HepG2 (cell line): ENCODE measurements around the gene JSRP1. TPM values are rescaled to one million over a fixed set of nuclear protein-coding genes. Genes with fewer than 3 reads are reported as not detected.

Experiments
- ATAC-seq: fragments of 200-7000 bp; cut with Tn5 transposase; 3 replicates; pipeline ENCODE4 v1.9.1; 2020; ENCODE audit warnings: mild to moderate bottlenecking, moderate library complexity
- BruUV-seq: library from RNA; stranded (reverse); fragments of 400-500 nt; replicated peaks from 2 replicates; lab custom pipeline; 2021; lab: Mats Ljungman, UMichigan
- CTCF ChIA-PET: fragments of 300-600 bp; formaldehyde crosslinking; extraction: SDS; loops from one replicate; lab custom pipeline; 2021; ENCODE audit warnings: low total read pairs, inconsistent platforms, low intra/inter-chr PET ratio; lab: Yijun Ruan, JAX
- POLR2A ChIA-PET: fragments of 350-600 bp; sonication (Branson Sonifier 250); formaldehyde crosslinking; loops from one replicate; lab custom pipeline; 2020; ENCODE audit warnings: antibody characterized with exemption, inconsistent platforms; lab: Yijun Ruan, JAX
- DNase-seq: peaks from one replicate; pipeline ENCODE4 v3.0.0-alpha.2; 2015; ENCODE audit warnings: low spot score
- FAIRE-seq: peaks from 3 replicates; lab custom pipeline; 2011; peaks lifted over from hg19 to GRCh38; lab: Jason Lieb, UNC
- H2AFZ ChIP-seq: one replicate; pipeline ENCODE4 v1.6.1; 2011; ENCODE audit warnings: low read length, inconsistent platforms
- H3K27ac ChIP-seq: fragments of 300-600 bp; 3 replicates; pipeline ENCODE4 v1.8.0; 2011; ENCODE audit warnings: mixed run types, mild to moderate bottlenecking, mixed read lengths, low read length, inconsistent platforms; ENCODE audit not compliant: insufficient read depth; ENCODE audit errors: extremely low read length
- H3K27me3 ChIP-seq, 2 experiments: fragments of 200-600 bp in 1 of 2; 2 replicates in 1 of 2; 3 replicates in 1 of 2; pipeline versions ENCODE4 v1.6.0 to v1.8.0; 2011; ENCODE audit warnings: low read length in 2 of 2, mild to moderate bottlenecking in 2 of 2, moderate library complexity in 2 of 2, inconsistent platforms in 1 of 2; ENCODE audit not compliant: insufficient read depth in 2 of 2, control insufficient read depth in 1 of 2
- H3K36me3 ChIP-seq, 2 experiments: fragments of 200-600 bp in 1 of 2; replicated peaks in 1 of 2; 2 replicates in 1 of 2; 3 replicates in 1 of 2; pipeline versions ENCODE4 v1.5.1 to v1.8.0; 2011; ENCODE audit warnings: low read length in 2 of 2, inconsistent platforms in 1 of 2; ENCODE audit not compliant: insufficient read depth in 2 of 2, control insufficient read depth in 1 of 2
- H3K4me1 ChIP-seq: 2 replicates; pipeline ENCODE4 v1.5.1; 2012; ENCODE audit warnings: low read length, inconsistent platforms; ENCODE audit not compliant: insufficient read depth
- H3K4me2 ChIP-seq: 2 replicates; pipeline ENCODE4 v1.6.0; 2011; ENCODE audit warnings: low read depth, low read length, inconsistent platforms
- H3K4me3 ChIP-seq, 3 experiments: fragments of 200-600 bp in 1 of 3; sonication (generic), shearing (Covaris generic) in 1 of 3; replicated peaks in 1 of 3; 2 replicates each; pipeline ENCODE4 v1.5.1; 2011 to 2016; ENCODE audit warnings: low read length in 3 of 3, inconsistent platforms in 2 of 3, low read depth in 2 of 3, mild to moderate bottlenecking in 2 of 3, control low read depth in 1 of 3, mixed read lengths in 1 of 3; ENCODE audit not compliant: insufficient read depth in 1 of 3
- H3K79me2 ChIP-seq: one replicate; pipeline ENCODE4 v1.6.1; 2011; ENCODE audit warnings: low read length, inconsistent platforms; ENCODE audit not compliant: insufficient read depth
- H3K9ac ChIP-seq: 2 replicates; pipeline ENCODE4 v1.6.0; 2011; ENCODE audit warnings: mild to moderate bottlenecking, low read depth, low read length, inconsistent platforms; ENCODE audit not compliant: insufficient read depth
- H3K9me3 ChIP-seq: 2 replicates; pipeline ENCODE4 v1.5.1; 2012; ENCODE audit warnings: mild to moderate bottlenecking, low read length
- H4K20me1 ChIP-seq: 2 replicates; pipeline ENCODE4 v1.6.0; 2011; ENCODE audit warnings: inconsistent platforms, mild to moderate bottlenecking, low read length, moderate library complexity; ENCODE audit not compliant: insufficient read depth
- BCL6 ChIP-seq: IDR thresholded peaks from 2 replicates; pipeline ENCODE4 v1.6.1; 2016; ENCODE audit warnings: missing genetic modification reagents, missing compliant biosample characterization
- CREBL2 ChIP-seq: sonication (generic); formaldehyde crosslinking; IDR thresholded peaks from 2 replicates; pipeline ENCODE4 v1.8.1; 2023; ENCODE audit warnings: missing genetic modification reagents, mild to moderate bottlenecking, borderline replicate concordance
- GPBP1L1 ChIP-seq: sonication (generic); formaldehyde crosslinking; IDR thresholded peaks from 2 replicates; pipeline ENCODE4 v1.5.0; 2020; ENCODE audit warnings: mild to moderate bottlenecking, missing genetic modification reagents
- HNF4G ChIP-seq, 2 experiments: sonication (generic) in 1 of 2; formaldehyde crosslinking in 1 of 2; IDR thresholded peaks; 2 replicates each; pipeline versions ENCODE4 v1.4.0 to v1.6.1; 2011 to 2020; ENCODE audit warnings: borderline replicate concordance in 2 of 2, low read depth in 2 of 2, mild to moderate bottlenecking in 2 of 2, low read length in 1 of 2, missing genetic modification reagents in 1 of 2, moderate library complexity in 1 of 2
- HOXA5 ChIP-seq: sonication (generic); formaldehyde crosslinking; IDR thresholded peaks from 2 replicates; pipeline ENCODE4 v1.4.0; 2020; ENCODE audit warnings: missing genetic modification reagents
- MATR3 ChIP-seq: sonication (generic); formaldehyde crosslinking; IDR thresholded peaks from 2 replicates; pipeline ENCODE4 v1.4.0; 2020; ENCODE audit warnings: missing genetic modification reagents
- MIER2 ChIP-seq: IDR thresholded peaks from 2 replicates; pipeline ENCODE4 v1.6.1; 2016; ENCODE audit warnings: missing biosample characterization, missing genetic modification reagents
- NFIB ChIP-seq: sonication (generic); formaldehyde crosslinking; IDR thresholded peaks from 2 replicates; pipeline ENCODE4 v1.9.0; 2021; ENCODE audit warnings: missing genetic modification reagents, mild to moderate bottlenecking, borderline replicate concordance
- NR0B2 ChIP-seq: sonication (generic); formaldehyde crosslinking; IDR thresholded peaks from 2 replicates; pipeline ENCODE4 v1.4.0; 2020; ENCODE audit warnings: mild to moderate bottlenecking, missing genetic modification reagents
- RBAK ChIP-seq: sonication (generic); formaldehyde crosslinking; IDR thresholded peaks from 2 replicates; pipeline ENCODE4 v1.5.1; 2020; ENCODE audit warnings: mild to moderate bottlenecking, missing genetic modification reagents
- SMARCC2 ChIP-seq: fragments of 450-650 bp; IDR thresholded peaks from 2 replicates; pipeline ENCODE4 v1.6.1; 2017; ENCODE audit warnings: antibody characterized with exemption, mild to moderate bottlenecking
- ZFP36L2 ChIP-seq: sonication (generic); formaldehyde crosslinking; IDR thresholded peaks from 2 replicates; pipeline ENCODE4 v1.4.0; 2020; ENCODE audit warnings: missing genetic modification reagents
- ZKSCAN1 ChIP-seq: fragments of 150-350 bp; IDR thresholded peaks from 2 replicates; pipeline ENCODE4 v1.6.1; 2014; ENCODE audit warnings: low read length
- ZNF329 ChIP-seq: sonication (generic); formaldehyde crosslinking; IDR thresholded peaks from 2 replicates; pipeline ENCODE4 v1.9.0; 2021; ENCODE audit warnings: low read depth, mild to moderate bottlenecking, missing genetic modification reagents
- ZNF414 ChIP-seq: sonication (generic); formaldehyde crosslinking; IDR thresholded peaks from 2 replicates; pipeline ENCODE4 v1.5.0; 2020; ENCODE audit warnings: missing genetic modification reagents
- ZNF564 ChIP-seq: sonication (generic); formaldehyde crosslinking; IDR thresholded peaks from 2 replicates; pipeline ENCODE4 v1.8.1; 2023; ENCODE audit warnings: mild to moderate bottlenecking, missing genetic modification reagents
- ZNF574 ChIP-seq: sonication (generic); formaldehyde crosslinking; IDR thresholded peaks from 2 replicates; pipeline ENCODE4 v1.4.0; 2020; ENCODE audit warnings: missing genetic modification reagents
- ZNF614 ChIP-seq: IDR thresholded peaks from 2 replicates; pipeline ENCODE4 v1.6.1; 2018; ENCODE audit warnings: missing biosample characterization, missing genetic modification reagents, inconsistent platforms, borderline replicate concordance
- ZNF746 ChIP-seq: sonication (generic); formaldehyde crosslinking; IDR thresholded peaks from 2 replicates; pipeline ENCODE4 v1.8.0; 2022; ENCODE audit warnings: mild to moderate bottlenecking, missing genetic modification reagents
- whole genome bisulfite sequencing: methylation state at CpG from one replicate; pipeline ENCODE4 v1.1.6; 2017; ENCODE audit warnings: low lambda C conversion rate; 5-methylcytosine and 5-hydroxymethylcytosine counted together
- in situ Hi-C: cut with HindIII; loops from 2 replicates; pipeline ENCODE4 v1.10.0; 2017; ENCODE audit warnings: low pct_unique_long_range_greater_than_20kb; ENCODE audit not compliant: extremely low pct_ligation_motif_present
- intact Hi-C: fragments of 100-400 bp; cut with micrococcal nuclease; formaldehyde crosslinking; loops from one replicate; pipeline ENCODE4 v1.10.0; 2022; ENCODE audit not compliant: unreplicated experiment
- polyA plus RNA-seq, 8 experiments: library from polyadenylated mRNA; depleted of rRNA in 3 of 8; stranded (reverse) in 7 of 8; unstranded in 1 of 8; fragments of >200 nt; fragmentation: Illumina TruSeq in 4 of 8; extraction: Trizol in 4 of 8; gene quantifications; 2 replicates each; pipeline versions ENCODE4 v1.2.1 to v1.2.3, GENCODE V29; 2011 to 2016; ENCODE audit warnings: low read depth in 4 of 8, missing spikeins in 1 of 8, mixed read lengths in 1 of 8; ENCODE audit not compliant: insufficient read depth in 1 of 8
- total RNA-seq, 5 experiments: library from RNA; depleted of rRNA; stranded (reverse); fragments of >200 nt; fragmentation: Illumina TruSeq; extraction: Trizol; gene quantifications; 2 replicates each; pipeline ENCODE4 v1.2.3, GENCODE V29; 2016; ENCODE audit warnings: low read depth in 1 of 5

The JSRP1 gene
- total and polyA plus RNA-seq, 2 of the 13 experiments (the other 11 are each of a cell fraction or from before 2014, with no cell fraction given), result 0.16 to 0.38 TPM

- no peak for TF ChIP-seq ZNF414 (CRISPR knock-in tag)
- no peak for TF ChIP-seq ZNF746 (CRISPR knock-in tag)
- TF ChIP-seq MATR3 (CRISPR knock-in tag), result no peak
- TF ChIP-seq ZNF564 (CRISPR knock-in tag), result no peak
- no peak for TF ChIP-seq GPBP1L1 (CRISPR knock-in tag)
- no peak for TF ChIP-seq MIER2 (CRISPR knock-in tag)
- TF ChIP-seq CREBL2, result no peak
These were observed 39.9 kb upstream of the JSRP1 start (continued) for GRCh38 chr19:2296141-2296540.

- no TSS peak for BruUV-seq
- Histone ChIP-seq H3K27ac (no peak overlapping the region), H3K36me3 (no peaks in the 10 kb centered on the region), H3K4me1 (peaks cover 19% of the 10 kb centered on the region), H2AFZ (no peak overlapping the region), H4K20me1 (no peaks in the 10 kb centered on the region), H3K4me2 (no peak overlapping the region), H3K9me3 (no peaks in the 10 kb centered on the region), H3K79me2 (no peaks in the 10 kb centered on the region), H3K4me3 (no peak overlapping the region), H3K27me3 (peaks cover 25 to 70% of the 10 kb centered on the region in 2 experiments), H3K9ac (no peak overlapping the region)
- in situ Hi-C loops, result no loop called here
- ChIA-PET POLR2A (interaction anchor here (0.5 to 0.7 kb wide), 2 partner anchors 99 to 359 kb away, joined by 3 read pairs; no protein-coding TSS in a partner anchor), CTCF (no interaction called here)
- no peak for FAIRE-seq
- no peak for DNase-seq
- WGBS, result 57% methylated on average over 25 of the region's 26 CpGs
- no peak for ATAC-seq
- intact Hi-C loops, result no loop called here
- TF ChIP-seq NR0B2 (CRISPR knock-in tag) (no peak), ZNF574 (CRISPR knock-in tag) (no peak), HNF4G (IDR thresholded peaks at IDR 0.05; ENCODE audit: borderline replicate concordance, low read depth, low read length) (no peak), HNF4G (CRISPR knock-in tag; IDR thresholded peaks at IDR 0.05; ENCODE audit: borderline replicate concordance, low read depth) (no peak), ZKSCAN1 (no peak), BCL6 (CRISPR knock-in tag) (no peak), NFIB (no peak), RBAK (CRISPR knock-in tag) (no peak), ZNF329 (CRISPR knock-in tag) (no peak), ZFP36L2 (CRISPR knock-in tag) (no peak), ZNF614 (CRISPR knock-in tag) (no peak), SMARCC2 (no peak), HOXA5 (CRISPR knock-in tag) (no peak)
These were observed 38.6 kb upstream of the JSRP1 start for GRCh38 chr19:2294687-2295335.
